HG03135 (cell line): ENCODE data around the gene SOAT1.

Experiments used
- ATAC-seq: cut with Tn5 transposase; IDR thresholded peaks from one replicate; pipeline ENCODE4 v1.9.1; 2021; ENCODE audit warnings: mild to moderate bottlenecking, moderate library complexity; ENCODE audit not compliant: unreplicated experiment

Gene SOAT1

GRCh38 chr1:179303200-179303785 lies 9.7 kb downstream of the SOAT1 start:
- no peak for ATAC-seq

- ATAC-seq, result no peak
Observed at GRCh38 chr1:179305450-179305849, 11.9 kb downstream of the SOAT1 start.

DNA sequence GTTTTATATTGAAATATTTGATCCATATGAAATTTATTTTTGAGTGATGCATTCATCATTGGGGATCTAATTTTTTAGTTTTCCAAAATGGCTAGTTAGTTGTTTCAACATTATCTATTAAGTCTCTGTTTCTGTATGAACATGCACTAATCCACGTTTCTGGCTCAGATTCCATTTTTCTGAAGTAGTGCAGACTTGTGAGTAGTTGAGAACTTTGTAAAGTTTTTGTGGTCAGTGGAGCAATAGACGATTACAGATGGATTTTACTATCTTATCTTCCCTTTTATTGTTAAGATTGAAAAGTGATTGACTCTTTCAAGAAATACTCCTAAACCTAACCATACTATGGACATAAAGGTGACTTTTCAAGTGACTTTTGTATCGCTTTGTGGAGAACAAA lies 16.7 kb downstream of the SOAT1 start:
- no peak for ATAC-seq

DNA sequence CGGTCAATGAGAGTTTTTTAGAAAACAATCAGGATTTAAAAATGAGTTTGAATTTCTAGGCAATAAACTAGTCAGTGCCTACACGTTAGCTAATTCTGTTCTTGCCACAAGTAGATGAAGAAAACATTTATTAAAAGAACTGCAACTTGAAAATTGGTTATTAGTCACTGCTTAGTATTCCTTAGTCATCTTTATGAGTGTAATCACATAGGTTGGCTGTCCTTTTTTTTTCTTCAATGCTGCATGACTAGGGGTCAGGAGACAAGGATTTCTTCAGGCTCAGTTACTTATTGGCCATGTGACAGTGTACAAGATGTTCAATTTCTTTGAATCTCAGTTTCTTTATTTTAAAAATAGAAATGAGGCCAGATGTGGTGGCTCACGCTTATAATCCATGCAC lies 17.1 kb downstream of the SOAT1 start:
- ATAC-seq, result no peak

- ATAC-seq, result no peak
Observed at GRCh38 chr1:179311149-179311700, 17.6 kb downstream of the SOAT1 start.

- ATAC-seq, result no peak
Observed at GRCh38 chr1:179313004-179313403, 19.4 kb downstream of the SOAT1 start.

DNA sequence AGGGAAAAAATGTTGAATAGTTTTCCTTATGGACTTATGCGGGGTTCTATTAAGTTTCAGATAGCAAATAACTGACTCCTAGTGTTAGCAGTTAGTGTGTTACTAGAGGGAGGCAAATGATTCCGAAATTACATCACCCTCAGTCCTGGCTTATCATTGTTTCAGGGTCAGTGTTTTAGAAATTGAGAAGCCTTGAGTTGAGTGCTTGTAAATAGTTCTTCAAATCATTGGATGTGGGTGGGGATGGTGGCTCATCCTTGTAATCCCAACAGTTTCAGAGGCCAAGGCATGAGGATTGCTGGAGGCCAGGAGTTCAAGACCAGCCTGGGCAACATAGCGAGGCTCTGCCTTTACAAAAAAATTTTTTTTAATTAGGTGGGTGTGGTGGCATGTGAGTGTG lies 21.3 kb downstream of the SOAT1 start:
- no peak for ATAC-seq

- ATAC-seq, result no peak
Observed at GRCh38 chr1:179318491-179318890, 24.9 kb downstream of the SOAT1 start.

- no peak for ATAC-seq
Observed at GRCh38 chr1:179321533-179322216, 28.1 kb downstream of the SOAT1 start.

GRCh38 chr1:179322557-179322956 lies 29.0 kb downstream of the SOAT1 start:
- no peak for ATAC-seq

GRCh38 chr1:179323436-179323835 lies 29.8 kb downstream of the SOAT1 start:
- no peak for ATAC-seq

DNA sequence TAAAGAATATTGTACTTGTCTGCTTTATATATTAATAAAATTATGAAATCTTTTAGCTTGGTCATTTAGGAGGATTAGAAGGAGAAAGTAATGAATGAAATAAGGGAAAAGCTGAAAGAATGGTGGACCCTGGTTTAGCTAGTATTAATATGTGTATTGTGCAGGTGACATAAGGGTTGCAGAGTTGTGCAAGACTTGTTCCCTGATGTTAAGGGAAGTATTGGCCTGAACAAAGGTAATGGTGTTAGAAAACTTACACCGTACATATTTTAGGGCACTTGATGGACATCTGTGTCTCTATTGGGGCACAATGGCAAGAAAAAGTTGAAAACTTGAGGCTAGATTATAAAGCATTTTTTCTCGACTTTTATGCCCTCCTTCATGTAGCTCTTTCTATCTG lies 32.2 kb downstream of the SOAT1 start:
- ATAC-seq, result no peak

- ATAC-seq, result no peak
Observed at GRCh38 chr1:179326746-179327145, 33.1 kb downstream of the SOAT1 start.

- no peak for ATAC-seq
Observed at GRCh38 chr1:179327196-179327595, 33.6 kb downstream of the SOAT1 start.

GRCh38 chr1:179327679-179328078 lies 34.1 kb downstream of the SOAT1 start:
- no peak for ATAC-seq

- no peak for ATAC-seq
Observed at GRCh38 chr1:179329862-179330261, 36.3 kb downstream of the SOAT1 start.

- no peak for ATAC-seq
Observed at GRCh38 chr1:179334440-179334839, 40.8 kb downstream of the SOAT1 start.

- no peak for ATAC-seq
Observed at GRCh38 chr1:179337288-179337687, 43.7 kb downstream of the SOAT1 start.

- no peak for ATAC-seq
Observed at GRCh38 chr1:179337942-179338560, 44.5 kb downstream of the SOAT1 start.

GRCh38 chr1:179340918-179341317 lies 47.3 kb downstream of the SOAT1 start:
- ATAC-seq, result no peak

DNA sequence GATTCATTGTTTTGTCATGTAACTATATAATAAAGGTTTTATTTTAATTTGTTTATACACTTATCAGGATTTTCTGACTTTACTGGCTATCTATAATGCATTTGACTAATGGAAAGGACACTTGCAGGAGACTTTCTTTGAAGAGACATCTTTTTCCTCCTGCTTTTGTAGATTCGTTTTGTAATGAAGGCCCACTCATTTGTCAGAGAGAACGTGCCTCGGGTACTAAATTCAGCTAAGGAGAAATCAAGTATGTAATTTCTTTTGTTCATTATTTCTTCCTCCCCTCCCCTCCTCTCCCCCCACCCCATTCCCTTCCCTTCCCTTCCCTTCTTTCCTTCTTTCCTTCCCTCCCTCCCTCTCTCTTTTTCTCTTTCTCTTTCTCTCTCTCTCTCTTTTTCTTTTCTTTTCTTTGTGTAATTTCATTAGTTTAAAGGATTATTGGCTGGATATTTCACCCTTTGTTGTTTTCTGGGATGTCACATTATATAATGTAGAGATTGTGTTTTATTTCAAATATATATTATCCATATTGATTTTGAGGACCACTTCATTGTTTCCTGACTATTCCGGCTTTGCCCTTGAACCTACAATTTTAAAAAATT lies 48.4 kb downstream of the SOAT1 start:
- ATAC-seq, result no peak
